Lung (tissue), 12 donors: ENCODE results near the gene NXPH2. TPM values are rescaled to one million over a fixed set of nuclear protein-coding genes. Genes with fewer than 3 reads are reported as not detected.

Source experiments
- ATAC-seq: fragments of 200-7000 bp; cut with Tn5 transposase; one replicate; pipeline ENCODE4 v1.9.1; 2020; ENCODE audit warnings: moderate number of reproducible peaks; ENCODE audit not compliant: insufficient read depth, low FRiP score
- DNase-seq, 3 donors: peaks; one replicate each; pipeline ENCODE4 v3.0.0-alpha.2; 2013 to 2017
- H3K27ac ChIP-seq, 2 donors: one replicate each; pipeline ENCODE4 v1.5.1; 2013; ENCODE audit warnings: mild to moderate bottlenecking in 2 of 2, moderate library complexity in 2 of 2, control low read depth in 1 of 2, inconsistent platforms in 1 of 2, low read depth in 1 of 2, low read length in 1 of 2
- H3K27me3 ChIP-seq, 3 donors: one replicate each; pipeline ENCODE4 v1.5.1; 2013; ENCODE audit warnings: low read length in 2 of 3; ENCODE audit not compliant: control insufficient read depth in 3 of 3, insufficient read depth in 3 of 3
- H3K36me3 ChIP-seq, 4 donors: one replicate each; pipeline ENCODE4 v1.5.1; 2013; ENCODE audit warnings: low read length in 4 of 4, mild to moderate bottlenecking in 1 of 4, moderate library complexity in 1 of 4; ENCODE audit not compliant: control insufficient read depth in 4 of 4, insufficient read depth in 4 of 4
- H3K4me1 ChIP-seq, 5 donors: one replicate each; pipeline ENCODE4 v1.5.1; 2013; ENCODE audit warnings: low read length in 5 of 5, mild to moderate bottlenecking in 2 of 5, moderate library complexity in 1 of 5; ENCODE audit not compliant: control insufficient read depth in 5 of 5, insufficient read depth in 5 of 5
- H3K4me3 ChIP-seq: one replicate; pipeline ENCODE4 v1.5.1; 2013; ENCODE audit warnings: mild to moderate bottlenecking, control low read depth, moderate library complexity
- H3K9ac ChIP-seq, 2 donors: one replicate each; pipeline ENCODE4 v1.5.1; 2013; ENCODE audit warnings: low read length in 2 of 2, control low read depth in 1 of 2; ENCODE audit not compliant: insufficient read depth in 1 of 2
- H3K9me3 ChIP-seq, 4 donors: one replicate each; pipeline ENCODE4 v1.5.1; 2013; ENCODE audit warnings: low read length in 3 of 4, mild to moderate bottlenecking in 1 of 4, moderate library complexity in 1 of 4; ENCODE audit not compliant: control insufficient read depth in 4 of 4, insufficient read depth in 3 of 4
- WGBS, 2 donors: extraction: QIAGEN DNeasy Blood & Tissue Kit; methylation state at CpG; one replicate each; pipeline ENCODE4 v1.1.7; 2013; 5-methylcytosine and 5-hydroxymethylcytosine counted together
- polyA plus RNA-seq, 2 donors: library from polyadenylated mRNA; stranded (reverse); fragments of 200-250 nt; gene quantifications; one replicate each; pipeline ENCODE4 v1.2.1, GENCODE V29; 2013
- total RNA-seq, 2 donors: library from RNA; depleted of rRNA in 1 of 2; stranded (reverse); fragments of >200 nt in 1 of 2; gene quantifications; one replicate each; pipeline ENCODE4 v1.2.1, GENCODE V29; 2014 to 2021
- TF ChIP-seq, protein P1 (sequence below): IDR thresholded peaks from 2 replicates; pipeline ENCODE4 v1.5.1; 2012; ENCODE audit warnings: mild to moderate bottlenecking; ENCODE audit errors: control extremely low read depth, extremely low read depth
- donor health status: control.
- donor health status: control.
- donor health status: Bipolar disorder and iron deficiency.
- donor health status: healthy.
- donor health status: DM: yes; HTN: yes; CAD: no.

The NXPH2 gene
- total and polyA plus RNA-seq, 4 donors: not detected

DNA sequence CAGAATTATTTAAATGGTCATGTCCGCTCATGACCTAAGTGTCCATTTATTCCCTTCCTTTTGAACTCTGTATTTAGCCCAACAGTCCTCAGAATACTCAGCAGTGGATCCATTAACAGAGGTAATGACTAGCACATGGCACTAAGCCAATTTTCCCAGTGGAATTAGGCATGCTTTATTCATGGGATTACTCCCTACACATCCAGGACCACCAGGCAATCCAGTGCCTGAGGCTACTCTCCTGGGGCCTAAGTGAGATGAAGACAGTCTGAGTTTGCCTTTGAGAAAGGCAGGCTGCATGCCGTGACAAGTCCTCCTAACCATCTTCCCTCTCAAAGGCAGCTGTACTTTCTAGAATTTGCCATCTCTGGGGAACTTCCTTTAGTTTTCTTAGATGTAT, 150.0 kb downstream of the NXPH2 start:
- DNase-seq (no peak), ATAC-seq (no peak)
- H3K9me3 ChIP-seq: peaks cover 0 to 2% (median under 1%) of the 10 kb centered on the region in 4 donors
- no peaks in the 10 kb centered on the region for H3K4me1 ChIP-seq
- no peak overlapping the region for H3K9ac ChIP-seq
- no peaks in the 10 kb centered on the region for H3K36me3 ChIP-seq
- H3K27me3 ChIP-seq: no peaks in the 10 kb centered on the region
- TF ChIP-seq, protein P1, sequence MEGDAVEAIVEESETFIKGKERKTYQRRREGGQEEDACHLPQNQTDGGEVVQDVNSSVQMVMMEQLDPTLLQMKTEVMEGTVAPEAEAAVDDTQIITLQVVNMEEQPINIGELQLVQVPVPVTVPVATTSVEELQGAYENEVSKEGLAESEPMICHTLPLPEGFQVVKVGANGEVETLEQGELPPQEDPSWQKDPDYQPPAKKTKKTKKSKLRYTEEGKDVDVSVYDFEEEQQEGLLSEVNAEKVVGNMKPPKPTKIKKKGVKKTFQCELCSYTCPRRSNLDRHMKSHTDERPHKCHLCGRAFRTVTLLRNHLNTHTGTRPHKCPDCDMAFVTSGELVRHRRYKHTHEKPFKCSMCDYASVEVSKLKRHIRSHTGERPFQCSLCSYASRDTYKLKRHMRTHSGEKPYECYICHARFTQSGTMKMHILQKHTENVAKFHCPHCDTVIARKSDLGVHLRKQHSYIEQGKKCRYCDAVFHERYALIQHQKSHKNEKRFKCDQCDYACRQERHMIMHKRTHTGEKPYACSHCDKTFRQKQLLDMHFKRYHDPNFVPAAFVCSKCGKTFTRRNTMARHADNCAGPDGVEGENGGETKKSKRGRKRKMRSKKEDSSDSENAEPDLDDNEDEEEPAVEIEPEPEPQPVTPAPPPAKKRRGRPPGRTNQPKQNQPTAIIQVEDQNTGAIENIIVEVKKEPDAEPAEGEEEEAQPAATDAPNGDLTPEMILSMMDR: no peak
- no peak overlapping the region for H3K4me3 ChIP-seq
- H3K27ac ChIP-seq: no peak overlapping the region
- 93% methylated on average over 2 of the region's 2 CpGs for WGBS, 2 donors

DNA sequence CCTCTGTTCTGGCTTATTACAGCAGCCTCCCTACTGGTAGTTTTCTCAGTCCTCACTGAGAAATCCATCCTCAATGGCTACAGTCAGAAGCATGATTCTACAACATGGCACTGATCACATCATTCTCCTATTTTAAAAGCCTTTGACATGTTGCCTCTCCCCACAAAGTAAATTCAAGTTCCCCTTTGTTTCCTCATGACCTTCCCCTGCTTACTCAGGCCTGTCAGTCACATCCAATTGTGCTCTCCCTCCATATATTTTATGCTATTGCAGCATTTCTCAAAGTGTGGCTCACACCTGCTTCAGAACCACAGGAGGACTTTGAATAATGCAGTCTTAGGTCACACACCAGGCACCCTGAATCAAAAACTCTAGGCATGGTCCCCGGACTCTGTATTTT, 154.0 kb downstream of the NXPH2 start:
- Histone ChIP-seq H3K4me1 (no peaks in the 10 kb centered on the region), H3K4me3 (no peak overlapping the region), H3K27me3 (no peaks in the 10 kb centered on the region), H3K36me3 (no peaks in the 10 kb centered on the region), H3K9ac (no peak overlapping the region), H3K9me3 (peaks cover 0 to 2% (median 0%) of the 10 kb centered on the region in 4 donors), H3K27ac (no peak overlapping the region)
- TF ChIP-seq, protein P1: no peak
- DNase-seq: no peak
- WGBS, 2 donors: 95 to 99% methylated on average over 1 of the region's 1 CpG
- no peak for ATAC-seq

DNA sequence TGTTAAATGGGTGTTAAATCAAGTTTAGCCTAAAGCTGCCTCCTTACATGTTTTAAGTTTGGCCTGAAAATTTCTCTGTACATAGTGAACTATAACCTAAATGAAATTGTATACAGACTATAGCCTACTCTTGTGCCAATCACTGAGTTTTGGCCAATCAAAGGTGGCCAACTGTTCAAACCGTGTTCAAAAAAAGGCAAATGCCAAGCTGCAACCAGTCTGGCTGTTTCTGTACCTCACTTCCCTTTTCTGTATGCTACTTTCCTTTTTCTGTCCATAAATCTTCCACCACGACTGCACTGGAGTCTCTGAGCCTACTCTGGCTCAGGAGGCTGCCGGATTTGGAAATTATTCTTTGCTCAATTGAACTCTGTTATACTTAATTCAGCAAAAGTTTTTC, 157.6 kb downstream of the NXPH2 start:
- H3K4me1 ChIP-seq: no peaks in the 10 kb centered on the region
- H3K27ac ChIP-seq: no peak overlapping the region
- H3K9ac ChIP-seq: no peak overlapping the region
- no peaks in the 10 kb centered on the region for H3K27me3 ChIP-seq
- no peak for DNase-seq
- H3K4me3 ChIP-seq: no peak overlapping the region
- no peaks in the 10 kb centered on the region for H3K9me3 ChIP-seq
- ATAC-seq: no peak
- 32 to 49% methylated on average over 3 of the region's 3 CpGs for WGBS, 2 donors
- no peaks in the 10 kb centered on the region for H3K36me3 ChIP-seq
- TF ChIP-seq, protein P1: no peak

DNA sequence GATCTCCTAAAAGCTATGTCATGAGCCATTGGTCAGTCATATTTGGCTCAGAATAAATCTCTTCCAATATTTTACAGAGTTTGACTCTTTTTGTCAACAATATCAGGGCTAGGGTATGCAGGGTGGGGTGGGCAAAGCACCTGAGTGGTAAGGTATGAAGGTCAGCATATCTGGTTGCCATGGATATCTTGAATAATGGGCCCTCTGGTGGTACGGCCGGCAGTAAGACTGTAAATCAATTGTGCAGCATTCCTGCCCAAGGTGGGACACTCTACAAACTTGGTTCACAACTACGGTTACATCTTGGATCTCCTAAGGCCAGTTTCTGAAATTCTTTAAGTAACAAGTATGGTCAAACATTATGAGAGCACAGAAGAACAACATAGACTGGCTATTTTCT, 159.1 kb downstream of the NXPH2 start:
- no peaks in the 10 kb centered on the region for H3K27me3 ChIP-seq

More for the DNA sequence above, 159.1 kb downstream of the NXPH2 start:
- H3K4me1 ChIP-seq: no peaks in the 10 kb centered on the region
- no peaks in the 10 kb centered on the region for H3K9me3 ChIP-seq
- WGBS, 2 donors: 62 to 84% methylated on average over 3 of the region's 3 CpGs
- no peaks in the 10 kb centered on the region for H3K36me3 ChIP-seq
- no peak overlapping the region for H3K27ac ChIP-seq
- DNase-seq (no peak), ATAC-seq (no peak)
- no peak overlapping the region for H3K9ac ChIP-seq
- H3K4me3 ChIP-seq: no peak overlapping the region
- TF ChIP-seq, protein P1: no peak
